Smooth muscle cell (in vitro differentiated cells): ENCODE results near the gene TKT. TPM values are rescaled to one million over a fixed set of nuclear protein-coding genes. Genes with fewer than 3 reads are reported as not detected.

Source experiments
- DNase-seq: peaks from one replicate; lab custom pipeline; 2025; ENCODE audit not compliant: unreplicated experiment; lab: John Stamatoyannopoulos, UW
- H2AFZ ChIP-seq: fragments of 200-600 bp; sonication (generic); 2 replicates; pipeline ENCODE4 v1.6.0; 2016; ENCODE audit warnings: antibody characterized with exemption, low read depth, mild to moderate bottlenecking
- H3F3A ChIP-seq: fragments of 200-600 bp; sonication (generic); 2 replicates; pipeline ENCODE4 v1.6.0; 2017; ENCODE audit warnings: antibody characterized with exemption, low read depth
- H3K27ac ChIP-seq: fragments of 200-600 bp; sonication (generic); 2 replicates; pipeline ENCODE4 v1.5.1; 2016; ENCODE audit warnings: low read depth, mild to moderate bottlenecking
- H3K27me3 ChIP-seq: fragments of 200-600 bp; sonication (generic); 2 replicates; pipeline ENCODE4 v1.6.1; 2016; ENCODE audit warnings: low read depth, mild to moderate bottlenecking
- H3K36me3 ChIP-seq: fragments of 200-600 bp; sonication (generic); 2 replicates; pipeline ENCODE4 v1.5.1; 2016; ENCODE audit warnings: low read depth
- H3K4me1 ChIP-seq: fragments of 200-600 bp; sonication (generic); 2 replicates; pipeline ENCODE4 v1.5.1; 2016; ENCODE audit warnings: low read depth
- H3K4me2 ChIP-seq: fragments of 200-600 bp; sonication (generic); 2 replicates; pipeline ENCODE4 v1.6.0; 2016; ENCODE audit warnings: mild to moderate bottlenecking
- H3K4me3 ChIP-seq: fragments of 200-600 bp; sonication (generic); 2 replicates; pipeline ENCODE4 v1.5.1; 2016; ENCODE audit warnings: mild to moderate bottlenecking
- H3K79me2 ChIP-seq: fragments of 200-600 bp; sonication (generic); 2 replicates; pipeline ENCODE4 v1.6.0; 2016; ENCODE audit warnings: low read depth, mild to moderate bottlenecking
- H3K9ac ChIP-seq: fragments of 200-600 bp; sonication (generic); 2 replicates; pipeline ENCODE4 v1.6.0; 2016; ENCODE audit warnings: low read depth
- H3K9me3 ChIP-seq: fragments of 200-600 bp; sonication (generic); replicated peaks from 2 replicates; pipeline ENCODE4 v1.5.1; 2016; ENCODE audit warnings: low read depth
- H4K20me1 ChIP-seq: fragments of 200-600 bp; sonication (generic); 2 replicates; pipeline ENCODE4 v1.6.0; 2016; ENCODE audit warnings: low read depth
- CTCF ChIP-seq: fragments of 200-600 bp; sonication (generic); IDR thresholded peaks from 2 replicates; pipeline ENCODE4 v1.5.1; 2017; ENCODE audit warnings: borderline replicate concordance, mild to moderate bottlenecking, antibody characterized with exemption; ENCODE audit not compliant: insufficient read depth, poor library complexity, severe bottlenecking
- WGBS: methylation state at CpG from one replicate; pipeline ENCODE4 v1.1.7; 2016; ENCODE audit warnings: low lambda C conversion rate; 5-methylcytosine and 5-hydroxymethylcytosine counted together
- polyA plus RNA-seq: library from polyadenylated mRNA; unstranded; fragments of >200 nt; fragmentation: Nextera tagmentation; extraction: Ambion mirVana; gene quantifications from 2 replicates; pipeline ENCODE4 v1.2.1, GENCODE V29; 2016
- total RNA-seq: library from RNA; depleted of rRNA; stranded (reverse); fragments of >200 nt; gene quantifications from 2 replicates; pipeline ENCODE4 v1.2.3, GENCODE V29; 2014

Gene TKT
- total and polyA plus RNA-seq, 2 experiments from 2014 or later, result 124 to 138 TPM

DNA sequence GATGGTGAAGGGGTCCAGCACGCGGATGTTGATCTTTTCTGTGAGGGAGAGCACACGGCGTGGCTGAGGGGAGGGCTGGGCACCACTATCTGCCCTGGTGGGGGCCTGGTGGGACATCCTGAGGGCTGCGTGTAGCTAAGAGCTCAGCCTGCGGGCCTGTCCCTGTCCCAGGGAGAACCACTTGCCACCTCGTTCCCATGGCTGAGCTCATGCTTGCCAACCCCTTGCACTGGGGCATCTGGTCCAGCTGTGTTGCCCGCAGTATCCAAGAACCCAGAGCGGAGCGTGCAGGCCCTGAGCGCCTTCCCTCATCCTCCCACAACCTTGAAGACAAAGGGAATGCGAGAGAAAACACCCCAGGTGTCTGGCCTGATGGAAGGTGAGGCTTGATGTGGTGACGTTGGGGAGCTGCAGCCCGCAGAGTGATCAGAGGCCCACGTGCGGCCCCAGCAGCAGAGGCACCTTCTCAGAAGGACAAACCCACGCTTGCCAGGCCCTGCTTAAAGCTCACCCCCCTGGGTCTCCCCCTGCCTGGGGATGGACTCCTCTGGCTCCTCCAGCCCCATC, 28.9 kb downstream of the TKT start:
- Histone ChIP-seq H2AFZ (no peak overlapping the region), H3K27ac (no peak overlapping the region), H4K20me1 (no peaks in the 10 kb centered on the region), H3K79me2 (no peaks in the 10 kb centered on the region), H3K27me3 (no peaks in the 10 kb centered on the region), H3K9ac (no peak overlapping the region), H3K4me1 (no peaks in the 10 kb centered on the region), H3K4me3 (no peak overlapping the region), H3K36me3 (no peaks in the 10 kb centered on the region), H3K4me2 (no peak overlapping the region), H3K9me3 (no peaks in the 10 kb centered on the region), H3F3A (no peaks in the 10 kb centered on the region)
- no peak for DNase-seq
- 98% methylated on average over 15 of the region's 17 CpGs for WGBS
- TF ChIP-seq CTCF, result no peak

GRCh38 chr3:53226142-53226840, 29.5 kb downstream of the TKT start:
- Histone ChIP-seq H3K36me3 (no peaks in the 10 kb centered on the region), H3K4me1 (no peaks in the 10 kb centered on the region), H4K20me1 (no peaks in the 10 kb centered on the region), H3K27ac (no peak overlapping the region), H3F3A (no peaks in the 10 kb centered on the region), H3K4me2 (no peak overlapping the region), H3K27me3 (no peaks in the 10 kb centered on the region), H2AFZ (no peak overlapping the region), H3K79me2 (no peaks in the 10 kb centered on the region), H3K4me3 (no peak overlapping the region), H3K9me3 (no peaks in the 10 kb centered on the region), H3K9ac (no peak overlapping the region)
- 85% methylated on average over 12 of the region's 12 CpGs for WGBS
- no peak for TF ChIP-seq CTCF
- no peak for DNase-seq

DNA sequence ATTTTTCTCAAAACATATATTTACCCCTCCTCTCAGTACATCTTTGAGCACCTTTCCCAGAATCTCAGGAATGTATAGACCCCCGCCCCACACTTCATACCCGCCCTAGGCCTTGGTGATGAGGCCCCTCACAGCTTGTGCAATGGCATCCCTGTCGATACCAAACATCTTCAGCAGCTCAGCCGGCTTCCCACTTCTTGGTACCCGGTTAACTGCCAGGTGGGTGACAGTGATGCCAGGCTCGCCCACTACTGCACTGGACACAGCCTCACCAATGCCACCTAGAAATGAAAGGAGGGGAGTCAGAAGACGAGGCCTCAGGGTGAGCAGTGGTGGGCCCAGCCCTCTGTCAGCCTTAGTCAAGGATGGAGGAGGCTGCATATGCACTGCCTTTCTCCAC, 30.2 kb downstream of the TKT start:
- TF ChIP-seq CTCF, result no peak
- H3F3A ChIP-seq, result peaks cover 2% of the 10 kb centered on the region
- H3K9me3 ChIP-seq, result no peaks in the 10 kb centered on the region
- 98% methylated on average over 7 of the region's 7 CpGs for WGBS
- H3K4me3 ChIP-seq, result no peak overlapping the region
- H2AFZ ChIP-seq, result no peak overlapping the region
- DNase-seq, result no peak
- H3K27me3 ChIP-seq, result no peaks in the 10 kb centered on the region
- no peaks in the 10 kb centered on the region for H4K20me1 ChIP-seq
- H3K36me3 ChIP-seq, result no peaks in the 10 kb centered on the region
- H3K27ac ChIP-seq, result no peak overlapping the region
- H3K9ac ChIP-seq, result no peak overlapping the region
- H3K4me1 ChIP-seq, result no peaks in the 10 kb centered on the region
- H3K79me2 ChIP-seq, result no peaks in the 10 kb centered on the region
- no peak overlapping the region for H3K4me2 ChIP-seq

DNA sequence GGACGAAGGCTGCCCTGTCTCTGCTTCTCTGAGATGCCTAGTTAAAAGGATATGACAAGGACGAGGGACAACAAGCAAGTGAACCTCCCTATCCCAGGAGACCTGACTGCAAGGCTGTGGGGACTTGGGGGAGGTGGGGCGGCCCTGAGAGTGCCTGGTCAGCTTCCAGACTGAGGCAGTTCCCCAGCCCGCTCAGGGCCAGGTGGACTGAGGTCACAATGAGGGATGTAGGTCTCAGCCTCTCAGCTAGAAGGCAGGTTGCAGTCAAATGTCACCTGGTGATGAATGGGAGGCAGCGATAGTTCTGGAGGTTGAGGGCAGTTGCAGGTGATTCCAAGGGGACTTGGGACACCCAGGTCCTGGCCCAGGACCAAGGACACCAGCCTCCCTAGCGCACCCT, 30.6 kb downstream of the TKT start:
- H3K4me1 ChIP-seq, result no peaks in the 10 kb centered on the region
- H3K4me3 ChIP-seq, result no peak overlapping the region
- H3K4me2 ChIP-seq, result no peak overlapping the region
- H3K79me2 ChIP-seq, result no peaks in the 10 kb centered on the region
- no peak overlapping the region for H3K27ac ChIP-seq
- no peaks in the 10 kb centered on the region for H3K9me3 ChIP-seq
- no peak overlapping the region for H3K9ac ChIP-seq
- no peak for TF ChIP-seq CTCF
- no peak overlapping the region for H2AFZ ChIP-seq
- H3F3A ChIP-seq, result peaks cover 7% of the 10 kb centered on the region
- WGBS, result 92% methylated on average over 6 of the region's 6 CpGs
- no peaks in the 10 kb centered on the region for H3K27me3 ChIP-seq
- no peaks in the 10 kb centered on the region for H3K36me3 ChIP-seq
- no peaks in the 10 kb centered on the region for H4K20me1 ChIP-seq
- no peak for DNase-seq
